GM19324 (cell line): ENCODE data around the gene COL4A2.

Source experiments
- ATAC-seq: cut with Tn5 transposase; IDR thresholded peaks from one replicate; pipeline ENCODE4 v1.9.1; 2021; ENCODE audit warnings: mild to moderate bottlenecking, moderate library complexity; ENCODE audit not compliant: unreplicated experiment, low FRiP score

The COL4A2 gene

DNA sequence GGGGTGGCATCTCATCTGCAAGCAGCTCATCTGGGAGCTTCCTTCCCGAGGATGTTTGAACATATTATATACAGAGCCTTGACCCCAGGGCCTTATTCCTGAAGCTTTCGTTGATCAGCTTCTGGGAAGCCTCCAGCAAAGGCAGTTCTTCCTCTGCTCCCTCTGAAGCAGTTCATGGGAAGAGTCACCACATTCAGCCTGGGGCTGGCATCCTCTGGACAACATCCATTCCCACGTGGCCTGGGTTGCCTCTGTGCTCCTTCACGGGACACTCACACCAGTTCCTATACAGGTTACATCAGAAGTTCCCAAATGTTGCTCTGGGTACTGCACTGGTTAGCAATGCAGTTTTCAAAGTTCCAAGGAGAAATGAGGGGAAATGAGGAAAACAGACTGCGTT, 29.6 kb downstream of the COL4A2 start:
- ATAC-seq, result no peak

DNA sequence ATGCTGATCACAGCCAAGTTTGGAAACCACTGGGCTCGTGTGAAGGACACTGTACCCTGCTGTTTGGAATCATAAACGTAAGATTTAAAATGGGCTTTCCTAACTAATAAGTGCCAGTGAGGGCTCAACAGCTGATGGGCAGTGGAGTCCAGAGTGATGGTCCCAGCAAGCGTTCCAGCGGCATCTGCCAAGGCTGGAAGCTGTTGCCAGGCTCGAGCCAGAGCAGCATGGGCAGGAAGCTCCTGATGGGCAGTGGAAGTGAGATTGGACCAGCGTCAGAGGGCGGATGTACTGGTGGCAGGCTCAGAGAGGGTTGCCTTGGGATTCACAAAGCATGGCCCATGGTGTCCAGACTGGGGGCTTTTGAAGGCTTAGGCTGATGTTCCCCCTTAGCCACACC, 30.2 kb downstream of the COL4A2 start:
- ATAC-seq, result no peak

DNA sequence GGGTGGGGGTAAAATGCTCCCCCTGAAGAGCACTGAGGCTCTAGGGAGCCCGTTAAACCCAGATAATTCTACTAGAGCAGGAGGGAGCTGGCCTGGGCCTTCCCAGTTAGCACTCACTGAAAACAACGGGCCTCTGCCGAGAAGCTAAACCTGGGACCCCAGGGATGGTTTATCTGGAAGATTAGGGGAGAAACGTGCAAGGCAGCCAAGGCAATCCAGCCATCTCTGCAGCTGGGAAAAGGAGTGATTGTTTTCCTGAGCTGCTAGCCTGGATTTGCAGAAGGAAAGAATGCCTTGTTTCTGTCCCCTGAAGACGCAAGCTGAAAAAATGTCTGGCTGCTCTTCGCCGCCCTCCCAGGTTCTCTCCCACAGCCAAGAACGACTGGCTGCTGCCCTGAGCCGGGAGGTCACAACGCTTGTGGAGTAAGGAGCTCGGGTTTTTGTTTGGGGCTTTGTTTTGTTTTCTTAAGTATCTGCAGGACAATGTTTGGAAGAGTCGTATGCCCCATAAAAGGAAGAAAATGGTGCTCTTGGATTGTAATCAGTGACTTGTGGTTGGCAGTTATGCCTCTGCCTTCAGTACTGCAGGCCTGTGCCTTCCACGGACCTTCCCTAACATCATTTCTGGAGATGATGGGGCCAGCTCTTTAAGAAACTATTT, 31.5 kb downstream of the COL4A2 start:
- no peak for ATAC-seq

DNA sequence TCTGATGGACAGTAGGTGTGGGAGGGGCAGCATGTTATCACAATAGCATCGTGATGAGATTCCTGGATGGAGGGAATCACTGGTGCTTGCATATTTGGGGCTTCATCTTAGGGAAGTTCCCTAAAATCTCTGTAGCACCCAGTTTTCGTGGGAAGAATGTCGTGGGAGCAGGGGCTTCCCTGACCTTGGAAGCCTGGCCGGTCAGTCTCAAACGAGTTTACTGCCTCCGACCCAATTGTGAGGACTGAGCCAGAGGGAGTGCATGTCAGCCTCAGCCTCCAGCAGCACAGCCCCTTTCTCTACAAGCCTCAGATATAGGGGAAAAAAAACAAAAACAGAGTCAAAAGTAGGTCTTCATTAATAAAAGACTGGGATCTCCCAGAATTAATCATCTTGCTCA, 32.2 kb downstream of the COL4A2 start:
- no peak for ATAC-seq

DNA sequence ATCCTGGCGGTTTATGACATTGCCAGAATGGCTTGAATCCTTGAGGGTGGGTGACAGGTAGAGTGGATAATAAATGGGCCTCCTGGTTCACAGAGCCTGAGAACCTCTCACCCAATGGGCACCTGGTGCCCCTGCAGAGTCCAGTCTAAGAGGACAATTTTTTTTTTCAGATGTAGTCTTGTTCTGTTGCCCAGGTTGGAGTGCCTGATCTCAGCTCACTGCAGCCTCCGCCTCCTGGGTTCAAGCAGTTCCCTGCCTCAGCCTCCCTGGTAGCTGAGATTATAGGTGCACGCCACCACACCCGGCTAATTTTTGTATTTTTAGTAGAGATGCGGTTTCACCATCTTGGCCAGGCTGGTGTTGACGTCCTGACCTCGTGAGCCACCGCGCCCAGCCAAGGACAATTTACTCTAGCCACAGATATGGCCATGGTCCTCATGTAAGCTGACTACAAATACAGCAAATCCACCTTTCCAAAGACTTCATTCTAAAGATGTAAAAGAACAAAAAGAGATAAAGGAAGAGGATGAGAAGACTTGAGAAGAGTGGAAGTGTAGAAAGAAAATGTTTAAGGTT, 33.0 kb downstream of the COL4A2 start:
- no peak for ATAC-seq

DNA sequence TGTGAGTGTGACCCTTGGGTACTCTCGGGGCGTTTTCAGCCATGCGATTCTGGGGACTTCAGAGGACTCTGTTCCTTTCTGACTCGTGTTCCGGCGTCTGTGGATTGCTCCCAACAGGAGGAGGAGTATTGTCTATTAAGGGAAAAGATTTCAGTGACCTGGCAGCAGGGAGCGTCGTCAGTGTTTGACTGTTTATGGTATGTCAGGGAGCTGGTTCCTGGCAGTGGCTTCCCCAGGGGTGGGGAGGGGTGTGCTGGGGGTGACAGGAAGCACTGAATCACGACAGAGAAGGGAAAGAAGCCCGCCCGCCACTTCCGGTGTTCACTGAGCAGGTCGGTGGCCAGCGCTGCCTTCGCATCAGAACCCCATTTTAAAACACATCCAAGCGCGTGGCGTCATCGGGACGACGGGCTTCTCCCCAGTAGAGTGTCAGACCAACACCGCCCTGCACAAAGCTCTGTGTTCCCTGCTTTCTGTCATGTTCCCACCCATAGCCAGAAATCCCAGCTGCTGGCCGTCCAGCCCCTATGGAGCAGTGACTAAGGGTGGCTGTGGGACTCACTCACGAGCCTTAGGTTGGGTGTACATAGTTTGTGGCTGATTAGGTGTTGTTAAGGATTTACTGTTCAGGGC, 33.8 kb downstream of the COL4A2 start:
- peak; percentile 44 for ATAC-seq

DNA sequence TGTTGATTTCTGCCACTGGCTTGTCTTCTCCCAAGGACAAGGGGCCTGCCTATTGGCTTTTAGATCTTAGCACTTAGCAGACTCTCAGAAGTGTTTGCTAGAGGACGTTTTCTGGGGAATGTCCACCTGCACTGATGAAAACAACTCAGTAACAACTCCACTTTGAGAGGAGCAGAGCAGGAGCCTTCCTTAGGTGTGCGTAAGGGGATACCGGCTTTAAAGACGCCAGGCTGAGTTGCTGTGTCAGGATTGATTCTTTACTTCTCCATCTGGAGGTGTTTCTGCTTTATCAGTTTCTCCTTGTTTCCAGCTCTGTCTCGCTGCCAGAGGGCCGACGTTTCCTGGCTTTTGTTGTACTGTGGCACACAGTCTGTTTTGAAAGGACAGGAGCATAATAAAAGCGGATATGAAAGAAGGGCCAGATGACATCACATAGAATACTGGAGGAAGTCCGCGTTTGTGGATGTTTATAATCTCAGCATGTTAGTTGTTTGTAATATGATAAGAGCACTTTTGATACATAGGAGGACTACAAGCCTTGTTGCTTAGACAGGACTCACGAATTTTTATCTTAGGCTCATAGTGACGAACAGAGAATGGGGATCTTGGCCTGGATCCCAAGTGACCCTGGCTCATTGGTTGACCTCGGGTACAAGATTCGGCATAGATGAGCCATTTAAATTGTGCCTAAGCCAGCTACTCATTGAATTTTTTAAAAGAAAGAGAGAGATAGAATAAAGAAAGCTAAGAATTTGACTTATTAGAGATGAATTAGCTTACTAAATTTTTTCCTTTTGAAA, 34.6 kb downstream of the COL4A2 start:
- ATAC-seq, result no peak

DNA sequence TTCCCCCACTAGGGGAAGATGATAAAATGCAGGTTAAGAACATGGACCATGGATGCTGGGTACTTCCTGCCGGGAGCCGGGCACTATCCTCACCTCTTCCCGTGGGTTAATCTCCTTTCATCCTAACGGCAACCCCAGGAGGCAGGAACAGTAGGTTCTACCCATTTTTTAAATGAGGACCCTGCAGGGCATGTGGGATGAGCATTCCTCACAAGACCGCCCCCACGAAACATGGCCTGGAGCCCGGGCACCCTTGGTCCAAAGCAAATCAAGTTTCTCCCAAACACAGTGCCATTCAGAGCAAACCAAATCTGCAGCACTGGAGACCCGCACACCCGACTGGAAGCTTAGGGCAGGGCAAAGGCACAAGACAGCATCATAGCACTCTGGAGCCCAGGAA, 35.4 kb downstream of the COL4A2 start:
- ATAC-seq, result no peak

DNA sequence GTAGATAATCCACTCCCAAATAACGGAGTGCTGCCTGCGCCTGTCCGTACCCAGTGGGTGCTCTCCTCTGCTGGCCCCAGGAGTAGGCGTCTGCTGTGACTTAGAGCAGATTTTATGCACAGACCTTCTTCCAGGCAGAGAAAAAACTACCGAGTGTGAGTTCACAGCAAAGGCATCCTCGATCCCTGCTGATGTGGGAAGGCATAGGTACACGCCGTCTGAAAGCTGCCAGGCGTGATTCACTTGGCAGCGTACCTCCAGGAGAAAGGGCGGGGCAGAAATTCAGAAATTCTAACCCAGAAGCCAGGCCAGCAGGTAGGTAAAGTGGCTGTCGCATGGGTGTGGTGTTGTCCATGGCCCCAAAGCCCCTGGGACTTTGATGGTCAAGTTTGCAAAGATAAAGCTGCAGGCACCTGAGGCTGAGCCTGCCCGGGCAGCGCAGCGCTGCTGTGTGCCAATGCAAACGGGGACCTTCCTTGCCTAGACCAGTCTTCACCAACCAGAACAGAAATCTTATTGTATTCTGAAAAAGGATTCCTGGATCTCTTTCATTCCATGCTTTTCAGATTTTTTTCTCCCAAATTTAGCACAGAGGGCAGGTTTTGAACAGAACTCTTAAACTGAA, 36.3 kb downstream of the COL4A2 start:
- no peak for ATAC-seq

DNA sequence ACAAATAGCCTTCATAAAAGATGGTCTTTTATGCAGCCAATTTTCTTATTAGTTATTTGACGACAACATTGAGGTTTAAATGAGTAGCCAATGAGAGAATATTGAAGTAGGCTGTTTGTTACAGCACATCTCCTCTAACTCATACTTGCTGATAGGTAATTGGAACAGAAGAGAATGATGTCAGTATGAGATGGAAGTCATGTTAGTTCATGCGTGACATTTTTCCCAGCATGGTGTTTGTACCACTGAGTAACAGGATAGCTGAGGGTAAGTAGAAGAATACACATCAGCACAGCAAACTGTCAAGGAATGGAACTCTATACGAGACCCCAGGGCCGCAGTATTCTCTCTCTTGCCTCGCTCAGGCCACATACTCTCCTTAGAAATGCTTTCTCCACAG, 37.2 kb downstream of the COL4A2 start:
- ATAC-seq, result no peak

DNA sequence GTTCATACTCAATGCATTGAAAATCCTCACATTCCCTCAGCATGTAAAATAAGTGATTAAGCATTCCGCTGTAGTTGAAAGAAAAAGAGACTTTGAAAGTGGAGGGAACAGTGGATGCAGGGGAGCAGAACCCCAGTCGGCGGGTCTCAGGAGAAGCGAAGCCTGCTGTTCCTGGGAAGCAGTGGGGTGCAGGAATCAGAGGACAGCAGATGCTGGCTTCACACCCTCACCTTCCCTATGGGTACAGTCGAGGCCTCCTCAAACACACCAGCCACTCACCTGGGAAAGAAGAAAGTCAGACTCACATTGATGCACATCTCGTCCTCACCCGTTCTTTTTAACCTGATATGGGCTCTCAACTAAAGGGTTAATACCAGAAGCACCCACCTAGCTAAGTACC, 38.2 kb downstream of the COL4A2 start:
- ATAC-seq, result no peak

DNA sequence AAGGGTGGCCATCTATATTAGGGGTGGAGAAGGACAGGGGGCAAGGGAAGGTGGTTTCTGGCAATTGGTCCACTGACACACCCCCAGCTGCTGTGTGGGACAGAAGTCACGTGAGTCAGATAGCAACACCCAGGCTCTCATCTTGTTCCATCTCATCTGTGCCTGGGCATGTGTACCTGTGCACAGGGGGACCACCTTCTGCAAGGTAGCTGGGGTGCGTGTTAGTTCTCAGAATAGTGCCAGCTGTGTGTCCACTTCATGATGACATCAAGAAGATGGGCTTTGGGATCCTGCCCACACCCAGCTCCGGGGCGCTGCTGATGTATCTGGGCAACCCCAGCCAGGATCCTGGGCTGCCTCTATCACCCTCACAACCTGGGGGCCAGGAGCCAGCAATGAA, 38.6 kb downstream of the COL4A2 start:
- ATAC-seq, result no peak

DNA sequence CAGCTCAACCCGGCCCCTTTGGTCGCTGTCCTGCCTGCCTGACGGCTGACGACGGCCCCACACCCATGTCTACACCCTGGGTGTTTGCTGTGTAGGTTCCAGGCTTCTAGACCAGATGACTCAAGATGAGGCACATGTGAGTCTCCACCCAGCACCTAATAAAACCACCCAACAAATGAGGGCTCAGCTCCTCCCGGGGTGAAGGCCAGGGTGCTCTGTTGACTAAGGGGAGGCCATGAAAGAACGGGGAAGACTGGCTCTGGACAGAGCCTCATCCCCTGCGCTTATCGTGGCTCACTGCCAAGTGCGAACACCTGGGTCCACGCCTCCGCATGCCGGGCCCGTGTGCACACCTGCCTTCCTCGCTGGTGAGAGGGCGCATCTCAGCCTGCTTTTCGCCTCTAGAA, 39.6 kb downstream of the COL4A2 start:
- no peak for ATAC-seq

DNA sequence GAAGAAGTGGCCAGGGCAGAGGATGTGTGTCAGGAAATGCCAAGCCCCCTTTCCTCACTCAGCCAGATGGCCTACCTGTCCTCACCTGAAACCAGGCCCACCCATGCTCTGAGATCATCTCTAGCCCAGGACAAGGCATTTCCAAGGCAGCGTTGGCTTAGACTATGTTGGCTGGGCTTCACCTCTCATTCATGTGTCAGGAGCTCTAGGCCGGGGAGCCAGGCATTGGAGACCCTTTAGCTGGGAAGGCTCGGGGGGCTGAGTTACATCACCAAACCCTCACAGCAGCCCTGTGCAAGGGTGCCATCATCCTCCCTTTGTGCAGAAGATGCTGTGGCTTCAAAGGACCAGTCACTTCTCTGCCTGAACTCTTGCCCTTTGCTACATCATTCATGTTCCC, 40.0 kb downstream of the COL4A2 start:
- no peak for ATAC-seq

DNA sequence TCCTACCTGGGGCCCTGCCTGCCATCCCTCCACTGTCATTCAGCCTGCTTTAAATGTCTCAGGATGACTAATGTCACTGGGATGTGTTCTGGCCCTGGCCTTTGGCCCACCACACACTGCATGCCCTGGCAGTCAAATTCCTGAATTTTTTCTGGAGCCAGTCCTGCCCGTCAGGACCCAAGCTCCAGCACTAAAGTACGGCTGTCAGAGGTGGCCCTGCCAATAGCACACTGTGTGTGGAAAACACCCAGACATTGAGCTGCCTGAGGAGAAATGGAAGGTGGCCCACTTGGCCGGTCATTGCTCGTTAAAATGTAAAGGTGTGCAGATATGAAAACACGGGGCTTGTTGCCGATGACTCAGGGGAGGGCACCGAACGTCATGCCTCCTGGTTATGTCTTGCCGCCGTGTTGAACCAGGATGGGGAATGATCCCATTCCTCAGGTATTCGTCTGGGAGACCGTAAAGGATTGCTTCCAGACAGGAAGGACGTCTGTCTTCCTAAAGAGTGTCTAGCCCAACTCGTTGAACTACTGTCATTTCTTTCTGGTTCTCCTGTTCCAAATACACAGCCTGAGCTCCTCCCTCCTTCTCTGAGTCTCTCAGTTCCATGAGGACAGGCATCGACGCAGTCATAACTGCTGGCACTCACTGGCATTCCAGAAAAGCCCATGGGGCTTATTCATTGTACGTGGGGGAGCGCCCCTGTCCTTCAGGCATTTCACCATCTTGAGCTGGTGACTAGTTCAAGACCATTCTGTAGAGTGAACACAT, 40.6 kb downstream of the COL4A2 start:
- no peak for ATAC-seq

DNA sequence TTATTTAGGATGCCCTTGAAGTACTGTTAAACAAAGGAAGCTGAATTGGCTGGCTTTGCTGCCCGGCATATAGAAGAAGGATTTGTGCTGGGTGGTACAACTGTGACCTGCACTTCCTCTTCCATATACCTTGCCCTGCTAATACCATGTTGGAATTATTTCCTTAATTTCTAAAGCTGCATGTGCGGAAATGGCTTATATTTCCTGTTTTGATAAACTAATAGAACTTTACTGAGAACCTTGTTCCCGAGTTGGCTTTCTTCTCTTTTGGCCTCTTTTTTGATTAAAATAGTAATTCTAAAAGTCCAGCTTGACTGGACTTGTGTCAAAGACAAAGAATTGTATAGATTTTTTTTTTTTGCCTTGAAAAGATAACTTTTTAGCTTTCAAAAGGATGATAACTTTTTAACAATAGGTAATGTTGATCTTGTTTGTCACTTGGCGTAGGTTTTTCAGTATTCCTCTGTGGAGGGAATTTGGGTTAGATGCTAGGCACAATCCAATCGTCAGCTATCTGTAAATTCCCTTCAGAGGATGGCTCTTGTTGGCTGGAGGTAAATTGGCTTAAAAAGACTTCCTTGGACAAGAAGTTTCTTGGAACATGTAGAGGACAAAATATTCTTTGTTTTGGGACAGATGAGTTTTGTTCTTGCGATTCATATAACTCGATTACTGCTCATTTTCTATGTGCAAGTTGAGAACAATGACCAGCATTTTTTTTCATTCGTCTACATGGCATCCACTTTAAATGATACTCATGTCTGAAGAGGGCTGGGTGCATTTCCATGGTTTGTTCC, 41.4 kb downstream of the COL4A2 start:
- ATAC-seq, result no peak

DNA sequence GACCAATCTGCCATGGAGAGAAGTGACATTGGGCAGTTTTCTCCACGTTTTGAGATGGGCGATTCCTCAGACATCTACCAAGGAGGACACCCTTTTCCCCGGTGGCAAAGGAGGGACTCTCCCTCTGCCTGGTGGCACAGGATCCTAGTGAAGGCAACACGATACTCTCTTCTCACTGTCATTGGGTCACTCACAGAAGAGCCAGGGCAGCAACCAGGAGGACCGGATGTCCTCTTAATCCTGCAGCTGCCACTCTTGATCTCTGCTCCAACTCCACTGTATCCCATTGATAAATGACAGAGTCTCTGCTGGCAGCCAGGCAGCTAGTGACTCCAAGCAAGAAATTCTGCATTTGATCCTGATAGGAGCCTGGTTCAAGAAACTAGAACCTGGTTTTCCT, 42.2 kb downstream of the COL4A2 start:
- ATAC-seq, result no peak

DNA sequence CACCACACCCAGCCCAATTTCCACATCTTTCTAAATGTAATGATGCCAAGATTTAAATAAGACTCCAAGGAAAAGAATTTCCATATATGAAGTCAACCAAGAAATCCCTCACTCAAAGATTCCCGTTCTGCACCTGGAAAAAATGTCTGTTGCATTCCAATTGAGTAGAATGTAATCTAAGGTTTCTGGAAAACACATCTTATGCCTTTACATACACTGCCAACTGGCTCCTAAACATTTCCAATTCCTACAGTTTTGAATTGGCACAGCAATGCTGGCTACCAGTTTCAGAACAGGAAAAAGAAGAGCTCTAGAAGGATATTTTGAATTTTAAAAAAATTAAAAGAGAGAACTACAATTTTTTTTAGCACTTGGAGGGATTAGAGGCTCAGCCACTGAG, 43.0 kb downstream of the COL4A2 start:
- no peak for ATAC-seq

DNA sequence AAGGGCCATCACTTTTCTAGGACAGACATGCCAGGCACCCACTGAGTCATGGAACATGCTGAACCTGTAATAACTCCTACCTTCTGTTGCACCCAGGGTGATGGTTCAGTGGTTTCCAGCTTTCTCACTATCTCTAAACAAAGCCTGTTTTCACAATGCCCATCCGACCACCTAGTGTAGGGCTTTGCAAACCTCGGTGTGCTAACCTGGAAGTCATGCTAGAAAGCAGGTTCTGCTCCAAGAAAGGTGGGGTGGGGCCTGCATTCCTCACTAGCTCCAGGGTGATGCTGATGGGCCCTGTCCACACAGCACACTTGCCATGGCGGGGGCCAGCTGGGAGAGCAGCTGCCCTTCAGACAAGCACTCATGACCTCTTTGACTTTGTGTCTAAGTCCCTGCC, 43.4 kb downstream of the COL4A2 start:
- no peak for ATAC-seq
